MM.1S (cell line): ENCODE measurements around the gene MEIS2.

Experiments
- CTCF ChIP-seq: fragments of 300-600 bp; sonication (generic); IDR thresholded peaks from 2 replicates; pipeline ENCODE4 v1.5.1; 2016; ENCODE audit warnings: antibody characterized with exemption, low read length, mixed read lengths
- EZH2 ChIP-seq: fragments of 300-600 bp; sonication (generic); optimal IDR thresholded peaks from 2 replicates; pipeline ENCODE3; 2017; ENCODE audit warnings: low read depth, mild to moderate bottlenecking, antibody characterized with exemption, low read length, mixed read lengths

- TF ChIP-seq CTCF = no peak
- no peak for TF ChIP-seq EZH2
These were observed 89.8 kb downstream of the MEIS2 start for GRCh38 chr15:37010595-37010994.
